GM23338 (cell line): ENCODE results near the gene ATF5. TPM values are rescaled to one million over a fixed set of nuclear protein-coding genes. Genes with fewer than 3 reads are reported as not detected.

Experiments
- ATAC-seq: fragments of 200-7000 bp; cut with Tn5 transposase; 3 replicates; pipeline ENCODE4 v1.9.1; 2020
- DNase-seq: peaks from one replicate; pipeline ENCODE4 v3.0.0-alpha.2; 2015; ENCODE audit warnings: low spot score
- H2AFZ ChIP-seq: fragments of 200-600 bp; sonication (generic); 2 replicates; pipeline ENCODE4 v1.8.0; 2016; ENCODE audit warnings: antibody characterized with exemption, mild to moderate bottlenecking, moderate library complexity
- H3F3A ChIP-seq: fragments of 200-600 bp; sonication (generic); replicated peaks from 2 replicates; pipeline ENCODE4 v1.8.0; 2017; ENCODE audit warnings: antibody characterized with exemption, mixed run types, low read depth
- H3K27ac ChIP-seq: fragments of 200-600 bp; sonication (generic); 2 replicates; pipeline ENCODE4 v1.6.1; 2016; ENCODE audit warnings: low read depth
- H3K27me3 ChIP-seq: fragments of 200-600 bp; sonication (generic); 2 replicates; pipeline ENCODE4 v1.8.0; 2016; ENCODE audit warnings: mild to moderate bottlenecking, mixed run types, moderate library complexity; ENCODE audit not compliant: insufficient read depth
- H3K36me3 ChIP-seq: fragments of 200-600 bp; sonication (generic); 2 replicates; pipeline ENCODE4 v1.8.0; 2016; ENCODE audit warnings: mild to moderate bottlenecking; ENCODE audit not compliant: insufficient read depth
- H3K4me1 ChIP-seq: fragments of 200-600 bp; sonication (generic); 2 replicates; pipeline ENCODE4 v1.8.0; 2016; ENCODE audit warnings: mild to moderate bottlenecking, moderate library complexity; ENCODE audit not compliant: insufficient read depth
- H3K4me2 ChIP-seq: fragments of 200-600 bp; sonication (generic); 2 replicates; pipeline ENCODE4 v1.7.1; 2017; ENCODE audit warnings: mixed run types
- H3K4me3 ChIP-seq: fragments of 200-600 bp; sonication (generic); 2 replicates; pipeline ENCODE4 v1.6.1; 2016; ENCODE audit warnings: mixed run types
- H3K79me2 ChIP-seq: fragments of 200-600 bp; sonication (generic); replicated peaks from 2 replicates; pipeline ENCODE4 v1.8.0; 2017; ENCODE audit warnings: mild to moderate bottlenecking; ENCODE audit not compliant: insufficient read depth
- H3K9me2 ChIP-seq: fragments of 200-600 bp; sonication (generic); 2 replicates; pipeline ENCODE4 v1.8.0; 2017; ENCODE audit not compliant: insufficient read depth
- H4K20me1 ChIP-seq: fragments of 200-600 bp; sonication (generic); replicated peaks from 2 replicates; pipeline ENCODE4 v1.8.0; 2017; ENCODE audit warnings: mild to moderate bottlenecking; ENCODE audit not compliant: insufficient read depth
- H3K27ac Mint-ChIP-seq: 2 replicates; pipeline ENCODE4 v1.8.0; 2020; ENCODE audit warnings: inconsistent platforms, mild to moderate bottlenecking, moderate library complexity, mixed read lengths
- H3K27me3 Mint-ChIP-seq: 3 replicates; pipeline ENCODE4 v1.8.0; 2022; ENCODE audit warnings: low read depth, mild to moderate bottlenecking, moderate library complexity, mixed read lengths, inconsistent platforms; ENCODE audit not compliant: insufficient read depth, poor library complexity
- H3K36me3 Mint-ChIP-seq: 3 replicates; pipeline ENCODE4 v1.8.0; 2021; ENCODE audit warnings: low read depth, mild to moderate bottlenecking, inconsistent platforms, moderate library complexity, mixed read lengths
- H3K4me1 Mint-ChIP-seq: 3 replicates; pipeline ENCODE4 v1.8.0; 2020; ENCODE audit warnings: mild to moderate bottlenecking, inconsistent platforms, mixed read lengths
- H3K4me3 Mint-ChIP-seq: 3 replicates; pipeline ENCODE4 v1.8.0; 2021; ENCODE audit warnings: moderate library complexity, mild to moderate bottlenecking, inconsistent platforms, mixed read lengths
- H3K9me3 Mint-ChIP-seq: 3 replicates; pipeline ENCODE4 v1.8.0; 2020; ENCODE audit warnings: moderate library complexity, mild to moderate bottlenecking, inconsistent platforms, mixed read lengths
- CREB1 ChIP-seq: fragments of 250-450 bp; sonication (Bioruptor Pico); IDR thresholded peaks from 2 replicates; pipeline ENCODE4 v1.5.0; 2020; ENCODE audit warnings: low read depth, mild to moderate bottlenecking, moderate library complexity
- EZH2 ChIP-seq: fragments of 200-600 bp; sonication (generic); IDR thresholded peaks from one replicate; pipeline ENCODE4 v1.8.0; 2017; ENCODE audit warnings: antibody characterized with exemption, mild to moderate bottlenecking, low read depth; ENCODE audit not compliant: unreplicated experiment
- EZH2phosphoT487 ChIP-seq: fragments of 200-600 bp; sonication (generic); IDR thresholded peaks from one replicate; pipeline ENCODE4 v1.8.1; 2018; ENCODE audit warnings: antibody characterized with exemption; ENCODE audit not compliant: unreplicated experiment
- JUNB ChIP-seq: IDR thresholded peaks from one replicate; pipeline ENCODE4 v1.6.1; 2016; ENCODE audit warnings: antibody characterized with exemption; ENCODE audit not compliant: unreplicated experiment
- NANOG ChIP-seq: IDR thresholded peaks from 2 replicates; pipeline ENCODE4 v1.6.1; 2016; ENCODE audit warnings: antibody characterized with exemption, borderline replicate concordance
- POLR2AphosphoS5 ChIP-seq: IDR thresholded peaks from 2 replicates; pipeline ENCODE4 v1.6.1; 2016; ENCODE audit warnings: antibody characterized with exemption, low read depth
- STAT1 ChIP-seq: IDR thresholded peaks from one replicate; pipeline ENCODE4 v1.6.1; 2016; ENCODE audit warnings: antibody characterized with exemption; ENCODE audit not compliant: unreplicated experiment
- ZNF114 ChIP-seq: fragments of 250-450 bp; sonication (Bioruptor Pico); IDR thresholded peaks from 2 replicates; pipeline ENCODE4 v1.5.0; 2020; ENCODE audit warnings: mild to moderate bottlenecking, moderate library complexity
- ZNF331 ChIP-seq: fragments of 250-450 bp; sonication (Bioruptor Pico); IDR thresholded peaks from 2 replicates; pipeline ENCODE4 v1.5.0; 2020; ENCODE audit warnings: low read depth, mild to moderate bottlenecking, moderate library complexity
- polyA plus RNA-seq: library from polyadenylated mRNA; unstranded; fragments of >200 nt; fragmentation: Nextera tagmentation; extraction: Ambion mirVana; gene quantifications from 2 replicates; pipeline ENCODE4 v1.2.1, GENCODE V29; 2016
- total RNA-seq: library from RNA; depleted of rRNA; stranded (reverse); fragments of >200 nt; shearing (Covaris generic); gene quantifications from 2 replicates; pipeline ENCODE4 v1.2.3, GENCODE V29; 2014
- TF ChIP-seq, protein P1 (sequence below): IDR thresholded peaks from 2 replicates; pipeline ENCODE4 v1.6.1; 2016; ENCODE audit warnings: antibody characterized with exemption
- TF ChIP-seq, protein P2 (sequence below), 2 experiments: fragments of 200-600 bp in 1 of 2; sonication (generic) in 1 of 2; conservative IDR thresholded peaks; 2 replicates each; pipeline versions ENCODE4 v1.5.1 to v1.6.1; 2016 to 2017; ENCODE audit warnings: antibody characterized with exemption in 2 of 2, low read depth in 2 of 2, mild to moderate bottlenecking in 2 of 2, moderate library complexity in 1 of 2

ATF5 gene
- total and polyA plus RNA-seq, 2 experiments from 2014 or later, result 7.4 to 9.6 TPM

GRCh38 chr19:49879243-49879963 is 49.6 kb upstream of the ATF5 start:
- Histone ChIP-seq H3K36me3 (peaks cover 35% of the 10 kb centered on the region), H3K27me3 (no peaks in the 10 kb centered on the region), H3K4me1 (peaks cover 16% of the 10 kb centered on the region; the same call in 1 of the 2 replicates), H3K79me2 (peaks cover 35% of the 10 kb centered on the region), H3K27ac (peak overlapping the region; percentile 96), H3K4me3 (peak overlapping the region; percentile 63), H3F3A (peaks cover 12% of the 10 kb centered on the region; the same call in 1 of the 2 replicates), H3K4me2 (peak overlapping the region; percentile 92; the same call in 1 of the 2 replicates), H2AFZ (no peak overlapping the region), H4K20me1 (peaks cover 8% of the 10 kb centered on the region), H3K9me2 (no peaks in the 10 kb centered on the region)
- DNase-seq (no peak), ATAC-seq (no peak)
- no peak overlapping the region for H3K27ac Mint-ChIP-seq
- TF ChIP-seq EZH2, result no peak
- no peak for TF ChIP-seq JUNB
- TF ChIP-seq NANOG, result no peak
- TF ChIP-seq, protein P1, sequence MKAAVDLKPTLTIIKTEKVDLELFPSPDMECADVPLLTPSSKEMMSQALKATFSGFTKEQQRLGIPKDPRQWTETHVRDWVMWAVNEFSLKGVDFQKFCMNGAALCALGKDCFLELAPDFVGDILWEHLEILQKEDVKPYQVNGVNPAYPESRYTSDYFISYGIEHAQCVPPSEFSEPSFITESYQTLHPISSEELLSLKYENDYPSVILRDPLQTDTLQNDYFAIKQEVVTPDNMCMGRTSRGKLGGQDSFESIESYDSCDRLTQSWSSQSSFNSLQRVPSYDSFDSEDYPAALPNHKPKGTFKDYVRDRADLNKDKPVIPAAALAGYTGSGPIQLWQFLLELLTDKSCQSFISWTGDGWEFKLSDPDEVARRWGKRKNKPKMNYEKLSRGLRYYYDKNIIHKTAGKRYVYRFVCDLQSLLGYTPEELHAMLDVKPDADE, result no peak
- no peak overlapping the region for H3K4me3 Mint-ChIP-seq
- H3K27me3 Mint-ChIP-seq, result peaks cover 18% of the 10 kb centered on the region
- H3K9me3 Mint-ChIP-seq, result peaks cover 3% of the 10 kb centered on the region; the same call in 1 of the 3 replicates
- peaks cover 62% of the 10 kb centered on the region for H3K36me3 Mint-ChIP-seq
- H3K4me1 Mint-ChIP-seq, result peaks cover 26% of the 10 kb centered on the region

DNA sequence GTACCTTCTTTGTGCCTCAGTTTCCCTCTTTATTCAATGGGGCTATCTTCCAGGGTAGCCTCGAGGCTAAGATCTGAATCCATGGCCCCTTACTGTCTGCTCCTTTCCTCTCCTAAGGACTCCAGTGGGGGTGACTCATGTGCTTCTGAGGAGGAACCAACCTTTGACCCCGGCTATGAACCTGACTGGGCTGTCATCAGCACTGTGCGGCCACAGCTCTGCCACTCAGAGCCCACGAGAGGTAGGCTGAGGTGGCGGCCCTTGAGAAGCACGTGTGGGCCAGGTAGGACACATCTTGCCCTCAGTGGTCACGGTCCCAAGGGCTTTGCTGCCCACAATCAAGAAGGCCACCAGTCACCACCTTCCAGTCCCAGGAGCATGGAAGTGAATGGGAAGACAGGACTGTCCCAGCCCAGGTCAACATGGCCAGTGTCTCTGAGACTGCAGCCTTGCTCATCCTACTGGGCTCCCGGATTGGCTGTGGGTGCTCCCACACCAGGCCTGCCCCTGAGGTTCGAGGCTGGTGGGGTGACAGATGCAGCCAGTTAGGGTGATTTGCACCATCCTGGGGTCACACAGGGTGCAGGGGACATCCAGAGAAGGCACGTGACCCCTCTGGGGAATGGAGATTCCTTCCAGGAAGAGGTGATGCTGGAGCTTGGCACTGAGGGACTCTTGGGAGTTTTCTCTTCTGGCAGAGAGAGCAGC is 48.7 kb upstream of the ATF5 start:
- Histone ChIP-seq H3K27me3 (no peaks in the 10 kb centered on the region), H3K9me2 (no peaks in the 10 kb centered on the region), H2AFZ (no peak overlapping the region), H4K20me1 (peaks cover 8% of the 10 kb centered on the region), H3K4me1 (peaks cover 14% of the 10 kb centered on the region; the same call in 1 of the 2 replicates), H3K4me2 (no peak overlapping the region), H3K4me3 (no peak overlapping the region), H3K36me3 (peaks cover 39% of the 10 kb centered on the region), H3K27ac (no peak overlapping the region), H3K79me2 (peaks cover 26% of the 10 kb centered on the region), H3F3A (peaks cover 15% of the 10 kb centered on the region; the same call in 1 of the 2 replicates)
- peaks cover 14% of the 10 kb centered on the region for H3K27me3 Mint-ChIP-seq
- DNase-seq (no peak), ATAC-seq (no peak)
- no peak overlapping the region for H3K27ac Mint-ChIP-seq
- no peak overlapping the region for H3K4me3 Mint-ChIP-seq
- H3K4me1 Mint-ChIP-seq, result peaks cover 21% of the 10 kb centered on the region; the same call in 2 of the 3 replicates
- peaks cover 3% of the 10 kb centered on the region; the same call in 1 of the 3 replicates for H3K9me3 Mint-ChIP-seq
- H3K36me3 Mint-ChIP-seq, result peaks cover 68% of the 10 kb centered on the region
- no peak for TF ChIP-seq ZNF114
- TF ChIP-seq CREB1, result no peak
- TF ChIP-seq ZNF331, result no peak
- TF ChIP-seq, protein P1, result no peak
- TF ChIP-seq EZH2phosphoT487, result no peak
- no peak for TF ChIP-seq STAT1
- TF ChIP-seq POLR2AphosphoS5, result no peak
- TF ChIP-seq, protein P2, sequence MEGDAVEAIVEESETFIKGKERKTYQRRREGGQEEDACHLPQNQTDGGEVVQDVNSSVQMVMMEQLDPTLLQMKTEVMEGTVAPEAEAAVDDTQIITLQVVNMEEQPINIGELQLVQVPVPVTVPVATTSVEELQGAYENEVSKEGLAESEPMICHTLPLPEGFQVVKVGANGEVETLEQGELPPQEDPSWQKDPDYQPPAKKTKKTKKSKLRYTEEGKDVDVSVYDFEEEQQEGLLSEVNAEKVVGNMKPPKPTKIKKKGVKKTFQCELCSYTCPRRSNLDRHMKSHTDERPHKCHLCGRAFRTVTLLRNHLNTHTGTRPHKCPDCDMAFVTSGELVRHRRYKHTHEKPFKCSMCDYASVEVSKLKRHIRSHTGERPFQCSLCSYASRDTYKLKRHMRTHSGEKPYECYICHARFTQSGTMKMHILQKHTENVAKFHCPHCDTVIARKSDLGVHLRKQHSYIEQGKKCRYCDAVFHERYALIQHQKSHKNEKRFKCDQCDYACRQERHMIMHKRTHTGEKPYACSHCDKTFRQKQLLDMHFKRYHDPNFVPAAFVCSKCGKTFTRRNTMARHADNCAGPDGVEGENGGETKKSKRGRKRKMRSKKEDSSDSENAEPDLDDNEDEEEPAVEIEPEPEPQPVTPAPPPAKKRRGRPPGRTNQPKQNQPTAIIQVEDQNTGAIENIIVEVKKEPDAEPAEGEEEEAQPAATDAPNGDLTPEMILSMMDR (conservative IDR thresholded peaks at IDR 0.05; ENCODE audit: low read depth in 2 of 2), result no peak
- TF ChIP-seq NANOG, result no peak
- no peak for TF ChIP-seq JUNB
